Medulla oblongata (tissue), 1 donor: Measurements from ENCODE around the gene MRTFB.

Experiments used
- DNase-seq: peaks from one replicate; pipeline ENCODE4 v3.0.0-alpha.2; 2015; ENCODE audit errors: extremely low spot score

Gene MRTFB

GRCh38 chr16:14285513-14286367 is 214.6 kb downstream of the MRTFB start:
- peak; percentile 92 for DNase-seq

- DNase-seq, result peak; percentile 66
Measured at GRCh38 chr16:14286368-14287230, 215.5 kb downstream of the MRTFB start.

- no peak for DNase-seq
Measured at GRCh38 chr16:14289692-14290340, 218.7 kb downstream of the MRTFB start.

GRCh38 chr16:14291286-14291685 is 220.2 kb downstream of the MRTFB start:
- no peak for DNase-seq

- peak; percentile 40 for DNase-seq
Measured at GRCh38 chr16:14292051-14292825, 221.1 kb downstream of the MRTFB start.

GRCh38 chr16:14296663-14297062 is 225.5 kb downstream of the MRTFB start:
- DNase-seq, result no peak

- no peak for DNase-seq
Measured at GRCh38 chr16:14298374-14299122, 227.4 kb downstream of the MRTFB start.

- peak; percentile 76 for DNase-seq
Measured at GRCh38 chr16:14300705-14301168, 229.6 kb downstream of the MRTFB start.

- no peak for DNase-seq
Measured at GRCh38 chr16:14301169-14302030, 230.3 kb downstream of the MRTFB start.

GRCh38 chr16:14302031-14302398 is 230.9 kb downstream of the MRTFB start:
- no peak for DNase-seq

GRCh38 chr16:14302399-14303181 is 231.5 kb downstream of the MRTFB start:
- DNase-seq, result no peak

- DNase-seq, result no peak
Measured at GRCh38 chr16:14303182-14303618, 232.1 kb downstream of the MRTFB start.

GRCh38 chr16:14303639-14304394 is 232.7 kb downstream of the MRTFB start:
- DNase-seq, result no peak

- no peak for DNase-seq
Measured at GRCh38 chr16:14304891-14305460, 233.9 kb downstream of the MRTFB start.

GRCh38 chr16:14306485-14307058 is 235.5 kb downstream of the MRTFB start:
- no peak for DNase-seq

- DNase-seq, result no peak
Measured at GRCh38 chr16:14307059-14307526, 236.0 kb downstream of the MRTFB start.
